T47D (cell line): ENCODE measurements around the gene DHRS13.
"Not testable (repeated sequence)": the region's sequence is repeated elsewhere in the genome, so short reads cannot be mapped to it uniquely, and the experiment has no call there.

Source experiments
- DNase-seq, 2 experiments: peaks; one replicate each; pipeline versions ENCODE4 v3.0.0 to v3.0.0-alpha.2; 2011 to 2012; ENCODE audit warnings: low read depth in 1 of 2, low spot score in 1 of 2
- JUND ChIP-seq: IDR thresholded peaks from 2 replicates; pipeline ENCODE4 v1.6.1; 2012; ENCODE audit warnings: low read depth
- in situ Hi-C: cut with HindIII; loops from 2 replicates; pipeline ENCODE4 v1.10.0; 2016; ENCODE audit warnings: low sequenced_read_pairs, low pct_unique_long_range_greater_than_20kb

DHRS13 gene

DNA sequence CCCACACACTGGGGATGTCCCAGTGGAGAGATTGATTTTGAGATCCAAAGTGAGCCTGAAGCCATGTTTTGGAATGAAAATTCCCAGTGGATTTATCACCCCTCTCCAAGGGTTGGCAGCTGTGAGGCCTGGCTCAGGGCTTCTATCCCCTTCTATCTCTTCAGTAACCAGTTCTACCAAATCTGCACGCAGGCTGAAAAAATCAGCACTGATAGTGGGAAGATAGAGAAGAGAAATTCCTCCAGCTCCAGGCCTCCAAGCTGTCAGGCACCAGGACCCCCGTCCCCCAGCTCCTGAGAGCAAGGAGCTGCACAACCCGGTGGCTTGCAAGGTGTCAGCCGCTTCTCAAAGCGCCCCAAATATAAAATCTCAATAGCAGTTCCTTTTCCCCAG, 6.4 kb downstream of the DHRS13 start:
- no peak for TF ChIP-seq JUND
- DNase-seq: no peak
- in situ Hi-C loops: no loop called here

DNA sequence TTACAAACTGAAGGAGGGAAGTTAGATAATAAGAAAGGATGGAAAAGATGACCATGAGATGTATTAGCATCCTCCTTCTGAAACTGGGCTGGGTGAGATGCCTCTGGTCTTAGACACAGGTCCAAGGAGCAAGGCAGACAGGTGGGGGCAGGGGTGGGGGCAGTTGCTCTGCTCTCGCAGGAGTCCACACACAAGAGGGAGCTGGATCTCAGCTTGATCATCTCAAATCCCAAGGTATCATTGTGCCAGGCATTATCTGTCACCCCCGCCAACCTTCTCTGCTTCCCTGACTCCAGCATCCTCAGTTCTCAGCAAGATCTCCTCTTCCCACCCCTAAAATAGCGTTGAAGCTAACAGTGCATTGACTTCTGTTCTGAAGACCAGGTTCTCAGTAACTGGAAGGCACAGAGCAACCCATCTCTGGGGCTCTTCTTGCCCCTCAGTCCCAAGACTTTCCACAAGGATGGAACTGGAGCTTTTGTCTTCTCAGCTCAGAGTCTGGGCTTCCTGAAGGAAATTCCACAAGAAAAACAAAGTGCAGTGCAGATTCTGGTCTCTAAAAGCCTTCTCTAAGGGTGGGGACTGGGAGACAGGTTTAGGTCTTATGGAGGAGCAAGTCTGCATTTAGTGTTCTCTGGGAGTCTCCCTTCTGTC, 7.0 kb downstream of the DHRS13 start:
- no peak for DNase-seq
- no peak for TF ChIP-seq JUND
- in situ Hi-C loops: no loop called here

DNA sequence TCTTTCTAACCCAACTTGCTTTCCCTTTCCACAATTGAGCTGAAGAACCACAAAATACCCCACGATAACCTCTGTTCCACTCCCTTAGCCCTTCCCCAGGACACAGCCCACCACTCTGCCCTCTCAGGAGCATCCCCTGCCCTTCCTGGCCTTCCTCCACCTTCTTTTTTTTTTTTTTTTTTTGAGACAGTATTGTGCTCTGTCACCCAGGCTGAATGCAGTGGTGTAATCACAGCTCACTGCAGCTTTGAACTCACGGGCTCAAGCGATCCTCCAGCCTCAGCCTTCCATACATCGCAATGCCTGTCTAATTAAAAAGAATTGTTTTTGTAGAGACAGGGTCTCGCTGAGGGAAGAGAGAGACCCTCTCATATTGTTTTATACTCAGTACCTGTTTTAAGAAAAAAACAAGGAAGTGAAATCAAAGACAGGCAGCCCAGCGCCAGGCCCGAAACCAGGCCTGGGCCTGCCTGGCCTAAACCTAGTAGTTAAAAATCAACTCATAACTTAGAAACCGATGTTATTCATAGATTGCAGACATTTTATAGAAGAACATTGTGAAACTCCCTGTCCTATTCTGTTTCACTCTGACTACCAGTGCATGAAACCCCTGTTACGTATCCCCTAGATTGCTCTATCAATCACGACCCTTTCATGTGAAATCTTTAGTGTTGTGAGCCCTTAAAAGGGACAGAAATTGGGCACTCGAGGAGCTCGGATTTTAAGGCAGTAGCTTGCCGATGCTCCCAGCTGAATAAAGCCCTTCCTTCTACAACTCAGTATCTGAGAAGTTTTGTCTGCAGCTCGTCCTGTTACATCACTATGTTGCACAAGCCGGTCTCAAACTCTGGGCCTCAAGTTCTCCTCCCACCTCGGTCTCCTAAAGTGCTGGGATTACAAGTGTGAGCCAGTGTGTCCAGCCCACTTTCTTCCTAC, 9.4 kb downstream of the DHRS13 start:
- DNase-seq, in situ Hi-C loops: not testable (repeated sequence)

DNA sequence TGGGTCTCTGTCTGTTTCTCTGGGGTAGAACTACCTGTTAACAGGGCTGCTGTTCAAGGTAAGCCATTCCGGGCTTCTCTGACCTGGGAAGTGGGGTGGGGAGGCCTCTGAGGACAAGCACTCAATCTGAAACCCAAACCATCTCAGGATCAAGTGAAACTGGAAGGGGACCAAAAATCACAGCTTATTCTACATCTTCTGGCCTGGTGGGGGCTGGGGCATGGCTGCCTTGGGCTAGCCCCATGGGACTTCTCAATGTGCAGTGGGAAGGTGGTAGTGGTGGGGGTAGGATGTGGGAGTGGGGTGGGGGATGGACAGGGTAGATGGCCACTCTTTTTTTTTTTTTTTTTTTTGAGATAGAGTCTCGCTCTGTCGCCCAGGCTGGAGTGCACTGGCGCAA, 10.9 kb downstream of the DHRS13 start:
- no peak for DNase-seq
- no peak for TF ChIP-seq JUND
- in situ Hi-C loops: no loop called here

DNA sequence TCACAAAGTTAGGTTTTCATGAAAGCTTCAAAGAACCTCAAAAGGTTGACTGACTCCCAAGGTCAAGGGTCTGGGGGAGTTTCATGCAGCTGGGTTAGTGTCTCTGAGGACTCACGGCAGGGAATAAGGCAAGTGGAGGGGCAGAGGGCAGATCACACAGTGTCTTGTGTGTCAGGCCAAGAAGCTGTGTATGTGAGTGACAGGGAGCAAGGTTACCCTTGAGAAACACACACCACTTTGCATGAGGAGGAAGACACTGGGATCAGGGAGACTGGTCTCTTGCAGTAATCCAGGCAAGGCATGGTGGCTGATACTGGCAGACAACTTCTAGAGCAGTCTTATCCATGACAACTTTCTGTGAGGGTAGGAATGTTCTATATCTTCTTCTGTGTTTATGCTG, 11.7 kb downstream of the DHRS13 start:
- in situ Hi-C loops: no loop called here
- no peak for TF ChIP-seq JUND
- no peak for DNase-seq

DNA sequence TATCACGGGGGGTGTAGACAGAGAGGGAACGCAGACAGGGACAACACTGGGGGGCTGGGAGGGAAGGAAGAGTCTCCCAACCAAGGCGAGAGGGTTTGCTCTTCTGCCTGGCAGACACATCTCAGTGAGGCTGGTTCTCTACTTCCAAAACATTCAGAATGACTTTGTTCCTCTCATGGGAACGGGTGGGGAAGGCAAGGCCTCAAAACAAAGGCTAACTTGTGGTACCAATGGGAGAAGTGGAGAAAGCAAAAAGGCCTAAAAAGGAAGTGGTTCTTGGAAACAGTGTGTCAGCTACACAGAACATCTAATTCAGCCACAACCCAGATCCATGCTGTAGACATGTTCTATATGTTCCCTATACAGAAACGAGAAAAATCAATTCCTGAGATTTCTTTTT, 12.9 kb downstream of the DHRS13 start:
- in situ Hi-C loops: no loop called here
- TF ChIP-seq JUND: no peak
- no peak for DNase-seq

DNA sequence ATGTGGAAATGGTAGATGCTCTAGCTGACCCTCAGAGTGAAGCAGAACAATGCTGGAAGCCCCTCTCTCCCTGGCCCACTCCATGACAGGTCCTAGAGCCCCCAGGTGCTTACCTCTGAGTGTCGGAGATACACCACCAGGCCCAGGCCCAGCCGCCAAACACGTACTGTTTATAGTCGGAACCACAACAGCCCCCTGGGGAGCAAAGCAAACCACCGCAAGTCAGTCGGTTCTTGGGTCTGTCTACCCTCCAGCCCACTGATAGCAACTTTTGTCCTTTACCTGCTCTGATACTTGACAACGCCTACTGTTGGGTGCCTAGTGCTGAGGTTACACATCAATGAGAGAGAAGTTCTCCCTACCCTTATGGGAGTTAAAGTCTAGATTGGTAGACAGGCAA, 14.0 kb downstream of the DHRS13 start:
- DNase-seq: no peak
- in situ Hi-C loops: no loop called here
- no peak for TF ChIP-seq JUND

DNA sequence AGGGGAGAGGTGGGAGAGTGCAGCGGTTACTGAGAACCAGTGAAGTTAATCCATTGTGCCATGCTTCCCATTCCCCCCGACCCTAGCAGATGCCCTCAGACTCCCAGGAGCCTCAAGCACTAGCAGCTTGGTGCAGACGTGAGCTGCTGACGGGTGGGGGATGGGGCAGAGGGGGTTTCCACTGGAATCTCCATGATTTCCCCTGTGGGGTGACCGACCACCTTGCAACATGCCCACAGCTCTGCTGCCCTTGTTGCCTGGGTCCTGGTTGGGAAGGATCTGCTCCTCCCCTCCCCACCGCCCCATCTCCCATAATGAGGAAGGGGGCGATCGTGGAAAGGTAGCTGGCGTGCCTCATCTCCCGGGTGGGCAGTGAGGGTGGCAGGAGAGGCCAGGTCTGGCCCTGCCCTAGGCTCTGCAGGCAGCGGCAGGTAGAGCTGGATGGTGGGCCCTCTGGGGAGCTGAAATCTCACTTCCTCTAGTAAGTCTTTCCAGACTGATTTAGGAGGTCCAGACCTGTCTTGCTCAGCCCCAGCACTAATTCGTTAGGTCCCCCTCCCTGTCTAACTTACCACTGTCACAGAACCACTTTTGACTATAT, 14.9 kb downstream of the DHRS13 start:
- TF ChIP-seq JUND: no peak
- no peak for DNase-seq
- in situ Hi-C loops: no loop called here

DNA sequence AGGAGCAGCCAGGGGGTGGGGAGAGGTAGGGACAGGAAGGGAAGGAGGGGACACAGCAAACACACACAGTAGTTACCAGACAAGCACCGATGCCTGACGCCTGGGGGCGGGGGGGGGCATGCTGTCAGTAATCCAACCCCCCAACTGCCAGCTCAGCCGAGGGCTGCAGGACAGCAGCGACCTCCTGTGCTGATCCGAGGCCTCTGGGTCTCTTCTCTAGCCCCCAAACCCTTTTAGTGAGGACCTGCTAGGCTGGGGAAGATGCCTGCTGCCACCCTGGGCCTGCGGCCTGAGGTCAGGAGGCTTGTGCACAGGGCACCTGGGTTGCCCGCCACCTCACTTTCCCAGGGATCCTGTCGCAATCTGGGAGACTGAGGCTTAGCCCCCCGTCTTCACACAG, 16.9 kb downstream of the DHRS13 start:
- no peak for TF ChIP-seq JUND
- no peak for DNase-seq
- in situ Hi-C loops: no loop called here

DNA sequence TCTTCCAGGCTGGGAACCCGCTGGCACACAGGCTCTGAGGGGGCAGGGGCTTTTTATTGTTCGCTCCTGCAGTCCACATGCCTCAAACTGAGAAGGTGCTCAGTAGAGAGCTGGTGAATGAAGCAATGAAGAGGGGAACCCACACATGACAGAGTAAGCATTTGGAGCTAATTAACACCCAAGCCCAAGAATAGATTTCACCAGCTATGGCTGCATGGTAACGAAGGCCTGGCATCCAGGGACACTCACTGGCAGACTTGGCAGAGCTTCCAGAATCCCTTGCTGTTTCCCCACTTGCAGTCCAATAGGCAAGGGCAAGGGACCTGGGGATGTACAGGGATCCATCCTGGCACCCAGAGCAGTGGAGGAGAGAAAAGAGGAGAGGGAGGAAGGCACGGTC, 17.5 kb downstream of the DHRS13 start:
- no peak for TF ChIP-seq JUND
- in situ Hi-C loops: no loop called here
- no peak for DNase-seq

DNA sequence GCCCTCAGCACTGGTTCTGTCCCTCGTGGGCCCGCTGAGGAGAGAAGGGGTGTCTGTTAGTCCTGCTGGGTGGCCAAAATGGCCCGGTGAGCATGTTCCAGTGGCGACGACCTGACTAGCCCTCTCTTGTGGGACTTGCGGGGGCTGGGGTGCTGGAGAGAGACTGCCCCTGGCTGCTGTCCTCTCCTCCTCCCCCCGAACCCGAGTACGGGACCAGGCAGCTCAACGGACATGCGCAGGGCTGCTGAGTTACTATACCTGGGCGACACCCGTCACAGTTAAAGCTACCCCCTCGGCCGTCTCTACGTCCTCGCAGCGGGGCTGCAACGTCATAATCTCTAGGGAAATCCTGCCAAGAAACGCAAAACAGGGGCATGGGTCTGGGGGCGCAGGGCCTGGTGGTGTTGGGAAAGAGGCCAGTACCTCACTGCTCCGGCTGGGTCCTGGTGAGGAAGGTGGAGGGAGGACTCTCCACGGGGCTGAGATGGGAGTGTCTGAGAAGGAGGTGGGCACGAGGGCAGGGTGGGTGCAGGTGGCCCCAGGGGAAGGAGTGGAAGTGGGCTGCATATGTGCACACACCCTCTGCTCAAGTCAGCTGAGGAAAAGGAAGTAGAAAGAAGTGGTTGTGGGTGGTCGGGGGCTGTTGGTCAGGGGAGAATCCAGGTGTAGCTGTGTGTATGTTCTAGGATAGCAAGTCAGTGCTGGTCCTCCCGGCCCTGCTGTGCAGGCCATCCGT, 18.7 kb downstream of the DHRS13 start:
- DNase-seq: no peak
- in situ Hi-C loops: no loop called here
- TF ChIP-seq JUND: no peak

DNA sequence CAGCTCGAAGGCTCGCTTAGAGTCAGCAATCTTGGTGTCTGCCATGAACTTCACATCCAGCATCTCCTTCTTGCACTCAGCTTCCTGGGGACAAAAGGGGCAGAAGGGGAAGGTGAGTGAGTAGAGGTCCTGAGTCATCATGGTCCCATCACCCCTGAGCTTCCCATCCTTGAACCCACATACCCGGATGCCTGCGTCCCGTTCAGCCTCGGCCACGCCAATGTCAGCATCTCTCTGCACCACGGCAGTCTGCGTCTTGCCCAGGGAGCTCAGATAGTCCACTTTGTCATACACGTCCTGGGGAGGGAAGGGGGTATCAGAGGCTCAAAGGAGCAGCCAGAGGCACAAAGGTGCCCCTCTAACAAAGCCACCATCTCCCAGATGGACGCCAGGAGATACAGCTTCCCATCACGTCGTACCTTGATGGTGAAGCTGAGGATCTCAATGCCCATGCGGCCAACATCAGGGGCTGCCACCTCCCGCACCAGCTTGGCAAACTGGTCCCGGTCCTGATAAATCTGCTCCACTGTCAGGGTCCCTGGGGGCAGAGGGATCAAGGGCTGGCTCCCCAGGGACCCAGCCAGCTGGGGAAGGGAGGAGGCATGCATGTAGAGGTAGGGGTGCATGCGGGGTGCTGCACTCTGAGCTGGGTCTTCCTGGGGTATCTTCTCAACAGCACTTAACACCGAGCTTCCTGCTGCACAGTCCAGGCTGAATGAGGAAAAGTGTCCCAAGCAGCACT, 20.6 kb downstream of the DHRS13 start:
- in situ Hi-C loops: no loop called here
- no peak for TF ChIP-seq JUND
- no peak for DNase-seq
